ENCODE results near the gene MED15. TPM values are rescaled to one million over a fixed set of nuclear protein-coding genes. Genes with fewer than 3 reads are reported as not detected.

Gene MED15
- total and polyA plus RNA-seq, 10 of the 15 experiments (the other 5 are each of a cell fraction or from before 2014, with no cell fraction given), result 1.4 to 75.2 (median 26.9) TPM

DNA sequence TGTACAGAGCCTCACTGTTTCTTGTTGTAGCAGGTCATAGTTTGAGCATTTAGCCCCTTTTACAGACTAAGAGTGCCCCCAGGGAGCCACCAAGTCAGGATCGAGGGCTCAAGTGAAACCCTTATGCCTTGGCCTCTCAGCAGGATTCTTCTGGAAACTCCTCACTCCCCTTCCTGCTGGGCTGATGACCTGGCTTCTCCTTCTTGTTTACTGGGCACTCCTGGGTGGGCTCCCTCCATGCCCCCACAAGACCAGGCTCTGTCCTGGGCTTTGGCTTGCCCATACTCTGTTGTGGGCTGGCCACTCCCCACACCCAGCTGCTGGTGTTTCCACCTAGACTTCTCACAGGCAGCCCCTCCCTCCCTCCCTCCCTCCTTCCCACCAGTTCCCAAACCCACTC lies 69.6 kb downstream of the MED15 start:
- Histone ChIP-seq H3K27ac (ENCODE audit: control insufficient read depth, insufficient read depth) (no peak overlapping the region), H3K4me2 (ENCODE audit: control insufficient read depth, insufficient read depth) (no peak overlapping the region), H3K36me3 (ENCODE audit: control insufficient read depth in 2 of 2, insufficient read depth in 2 of 2, low read length in 1 of 2) (peaks cover 34 to 53% of the 10 kb centered on the region in 2 experiments), H3K9ac (ENCODE audit: control insufficient read depth, insufficient read depth, low read length) (no peak overlapping the region), H2AFZ (ENCODE audit: control insufficient read depth, low read depth, low read length) (no peak overlapping the region), H4K20me1 (ENCODE audit: control insufficient read depth, insufficient read depth) (no peaks in the 10 kb centered on the region), H3K4me1 (ENCODE audit: control insufficient read depth, insufficient read depth, low read length) (no peaks in the 10 kb centered on the region), H3K79me2 (ENCODE audit: control insufficient read depth, insufficient read depth, low read length) (no peaks in the 10 kb centered on the region), H3K9me3 (replicated peaks; ENCODE audit: control insufficient read depth, insufficient read depth, low read length) (no peaks in the 10 kb centered on the region), H3K4me3 (no peak overlapping the region), H3K27me3 (replicated peaks in 1 of 2; ENCODE audit: control insufficient read depth in 2 of 2, insufficient read depth in 2 of 2, low read length in 1 of 2) (no peaks in the 10 kb centered on the region)
- intact Hi-C loops (cut with micrococcal nuclease; ENCODE audit: unreplicated experiment), result no loop called here
- in situ Hi-C loops (cut with MboI), result no loop called here
- FAIRE-seq, result no peak
- ChIA-PET POLR2A (no interaction called here), SMC1A (ENCODE audit: uncharacterized antibody, unreplicated experiment) (no interaction called here), CTCF (interaction anchor here (4.3 kb wide), 1 partner anchor 13 kb away, joined by 18 read pairs; no protein-coding TSS in a partner anchor), RAD21 (ENCODE audit: unreplicated experiment) (no interaction called here)
- no TSS peak for BruUV-seq (replicated peaks)
- TF ChIP-seq TCF12 (IDR thresholded peaks at IDR 0.05; ENCODE audit: low read depth, low read length) (no peak), JUND (IDR thresholded peaks at IDR 0.05; ENCODE audit: low read depth, low read length) (no peak), ATF7 (IDR thresholded peaks at IDR 0.05; ENCODE audit: low read depth) (no peak), POLR2AphosphoS5 (IDR thresholded peaks at IDR 0.05; ENCODE audit: low read length) (no peak), NRF1 (conservative IDR thresholded peaks at IDR 0.05; ENCODE audit: low read depth, low read length) (no peak), NR2C1 (IDR thresholded peaks at IDR 0.05) (no peak), ESRRA (IDR thresholded peaks at IDR 0.05; ENCODE audit: low read length) (no peak), ZNF274 (IDR thresholded peaks at IDR 0.05; ENCODE audit: insufficient read depth, insufficient read length) (no peak), PAX5 (IDR thresholded peaks at IDR 0.05; ENCODE audit: borderline replicate concordance, low read depth, low read length) (no peak), NR2F1 (conservative IDR thresholded peaks at IDR 0.05) (no peak), POLR2AphosphoS2 (IDR thresholded peaks at IDR 0.05; ENCODE audit: low read depth, low read length) (no peak), MEF2A (IDR thresholded peaks at IDR 0.05; ENCODE audit: insufficient read depth, low read depth, low read length) (no peak)
- TF ChIP-seq, protein P1, sequence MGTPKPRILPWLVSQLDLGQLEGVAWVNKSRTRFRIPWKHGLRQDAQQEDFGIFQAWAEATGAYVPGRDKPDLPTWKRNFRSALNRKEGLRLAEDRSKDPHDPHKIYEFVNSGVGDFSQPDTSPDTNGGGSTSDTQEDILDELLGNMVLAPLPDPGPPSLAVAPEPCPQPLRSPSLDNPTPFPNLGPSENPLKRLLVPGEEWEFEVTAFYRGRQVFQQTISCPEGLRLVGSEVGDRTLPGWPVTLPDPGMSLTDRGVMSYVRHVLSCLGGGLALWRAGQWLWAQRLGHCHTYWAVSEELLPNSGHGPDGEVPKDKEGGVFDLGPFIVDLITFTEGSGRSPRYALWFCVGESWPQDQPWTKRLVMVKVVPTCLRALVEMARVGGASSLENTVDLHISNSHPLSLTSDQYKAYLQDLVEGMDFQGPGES (IDR thresholded peaks at IDR 0.05), result no peak
- TF ChIP-seq, protein P2, sequence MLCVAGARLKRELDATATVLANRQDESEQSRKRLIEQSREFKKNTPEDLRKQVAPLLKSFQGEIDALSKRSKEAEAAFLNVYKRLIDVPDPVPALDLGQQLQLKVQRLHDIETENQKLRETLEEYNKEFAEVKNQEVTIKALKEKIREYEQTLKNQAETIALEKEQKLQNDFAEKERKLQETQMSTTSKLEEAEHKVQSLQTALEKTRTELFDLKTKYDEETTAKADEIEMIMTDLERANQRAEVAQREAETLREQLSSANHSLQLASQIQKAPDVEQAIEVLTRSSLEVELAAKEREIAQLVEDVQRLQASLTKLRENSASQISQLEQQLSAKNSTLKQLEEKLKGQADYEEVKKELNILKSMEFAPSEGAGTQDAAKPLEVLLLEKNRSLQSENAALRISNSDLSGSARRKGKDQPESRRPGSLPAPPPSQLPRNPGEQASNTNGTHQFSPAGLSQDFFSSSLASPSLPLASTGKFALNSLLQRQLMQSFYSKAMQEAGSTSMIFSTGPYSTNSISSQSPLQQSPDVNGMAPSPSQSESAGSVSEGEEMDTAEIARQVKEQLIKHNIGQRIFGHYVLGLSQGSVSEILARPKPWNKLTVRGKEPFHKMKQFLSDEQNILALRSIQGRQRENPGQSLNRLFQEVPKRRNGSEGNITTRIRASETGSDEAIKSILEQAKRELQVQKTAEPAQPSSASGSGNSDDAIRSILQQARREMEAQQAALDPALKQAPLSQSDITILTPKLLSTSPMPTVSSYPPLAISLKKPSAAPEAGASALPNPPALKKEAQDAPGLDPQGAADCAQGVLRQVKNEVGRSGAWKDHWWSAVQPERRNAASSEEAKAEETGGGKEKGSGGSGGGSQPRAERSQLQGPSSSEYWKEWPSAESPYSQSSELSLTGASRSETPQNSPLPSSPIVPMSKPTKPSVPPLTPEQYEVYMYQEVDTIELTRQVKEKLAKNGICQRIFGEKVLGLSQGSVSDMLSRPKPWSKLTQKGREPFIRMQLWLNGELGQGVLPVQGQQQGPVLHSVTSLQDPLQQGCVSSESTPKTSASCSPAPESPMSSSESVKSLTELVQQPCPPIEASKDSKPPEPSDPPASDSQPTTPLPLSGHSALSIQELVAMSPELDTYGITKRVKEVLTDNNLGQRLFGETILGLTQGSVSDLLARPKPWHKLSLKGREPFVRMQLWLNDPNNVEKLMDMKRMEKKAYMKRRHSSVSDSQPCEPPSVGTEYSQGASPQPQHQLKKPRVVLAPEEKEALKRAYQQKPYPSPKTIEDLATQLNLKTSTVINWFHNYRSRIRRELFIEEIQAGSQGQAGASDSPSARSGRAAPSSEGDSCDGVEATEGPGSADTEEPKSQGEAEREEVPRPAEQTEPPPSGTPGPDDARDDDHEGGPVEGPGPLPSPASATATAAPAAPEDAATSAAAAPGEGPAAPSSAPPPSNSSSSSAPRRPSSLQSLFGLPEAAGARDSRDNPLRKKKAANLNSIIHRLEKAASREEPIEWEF (IDR thresholded peaks at IDR 0.05; ENCODE audit: insufficient replicate concordance, low read depth, low read length), result no peak
- 82% methylated on average over 1 of the region's 1 CpG for WGBS (ENCODE audit: insufficient coverage, insufficient replicate concordance, low lambda C conversion rate, missing lambda C conversion rate)
- no peak for DNase-seq (ENCODE audit: low read depth, low spot score)
- no peak for ATAC-seq

Measured in GM12878 (cell line).